Left ventricle myocardium inferior (tissue), 1 donor: ENCODE data around the gene KCTD5. TPM values are rescaled to one million over a fixed set of nuclear protein-coding genes. Genes with fewer than 3 reads are reported as not detected.

Experiments used
- DNase-seq: peaks from one replicate; pipeline ENCODE4 v3.0.0-alpha.2; 2020
- H3K27ac ChIP-seq: fragments of 200-600 bp; replicated peaks from 2 replicates; pipeline ENCODE4 v1.8.0; 2021
- H3K27me3 ChIP-seq: fragments of 200-600 bp; 2 replicates; pipeline ENCODE4 v1.8.0; 2021; ENCODE audit warnings: low read depth
- H3K36me3 ChIP-seq: fragments of 200-600 bp; 2 replicates; pipeline ENCODE4 v1.8.0; 2021
- H3K4me1 ChIP-seq: fragments of 200-600 bp; 2 replicates; pipeline ENCODE4 v1.8.0; 2021
- H3K4me3 ChIP-seq: fragments of 200-600 bp; 2 replicates; pipeline ENCODE4 v1.8.0; 2021; ENCODE audit warnings: mild to moderate bottlenecking, moderate library complexity
- H3K9me3 ChIP-seq: fragments of 200-600 bp; replicated peaks from 2 replicates; pipeline ENCODE4 v1.8.0; 2021
- intact Hi-C: fragments of 100-400 bp; cut with micrococcal nuclease; formaldehyde crosslinking; loops from one replicate; pipeline ENCODE4 v1.11.0; 2022
- total RNA-seq: library from RNA; stranded (reverse); fragmentation: NEBNext Ultra II Directional; extraction: Animal tissue kit (Norgen Biotek cat#: 25700); gene quantifications from one replicate; pipeline ENCODE4 v1.2.1, GENCODE V29; 2021
- TF ChIP-seq, protein P1 (sequence below): fragments of 200-600 bp; IDR thresholded peaks from 2 replicates; pipeline ENCODE4 v1.8.0; 2021; ENCODE audit warnings: antibody characterized with exemption, mild to moderate bottlenecking, borderline replicate concordance
- donor health status: DM: no; HTN: yes; CAD: no; lungs with severe emphysema.

KCTD5 gene
- total RNA-seq, 1 donor from 2014 or later = 10.2 TPM

DNA sequence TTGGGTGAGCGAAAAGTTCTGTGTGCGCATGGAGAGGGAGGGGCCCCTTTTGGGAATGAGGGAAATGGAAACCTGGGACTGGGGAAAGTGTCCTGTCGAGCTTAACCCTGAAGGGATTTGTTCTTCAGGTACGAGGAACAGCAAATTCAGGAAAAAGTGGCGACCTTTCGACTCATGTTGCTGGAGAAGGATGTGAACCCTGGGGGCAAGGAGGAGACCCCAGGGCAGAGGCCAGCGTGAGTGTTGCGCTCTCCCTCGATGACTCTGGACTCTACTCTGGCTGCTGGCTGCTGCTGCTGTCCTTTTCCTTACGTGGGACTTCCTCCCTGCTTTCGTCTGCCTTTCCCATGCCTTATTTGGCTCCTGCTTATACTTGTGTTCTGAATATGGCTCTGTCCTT lies 75.0 kb downstream of the KCTD5 start:
- intact Hi-C loops = no loop called here
- TF ChIP-seq, protein P1, sequence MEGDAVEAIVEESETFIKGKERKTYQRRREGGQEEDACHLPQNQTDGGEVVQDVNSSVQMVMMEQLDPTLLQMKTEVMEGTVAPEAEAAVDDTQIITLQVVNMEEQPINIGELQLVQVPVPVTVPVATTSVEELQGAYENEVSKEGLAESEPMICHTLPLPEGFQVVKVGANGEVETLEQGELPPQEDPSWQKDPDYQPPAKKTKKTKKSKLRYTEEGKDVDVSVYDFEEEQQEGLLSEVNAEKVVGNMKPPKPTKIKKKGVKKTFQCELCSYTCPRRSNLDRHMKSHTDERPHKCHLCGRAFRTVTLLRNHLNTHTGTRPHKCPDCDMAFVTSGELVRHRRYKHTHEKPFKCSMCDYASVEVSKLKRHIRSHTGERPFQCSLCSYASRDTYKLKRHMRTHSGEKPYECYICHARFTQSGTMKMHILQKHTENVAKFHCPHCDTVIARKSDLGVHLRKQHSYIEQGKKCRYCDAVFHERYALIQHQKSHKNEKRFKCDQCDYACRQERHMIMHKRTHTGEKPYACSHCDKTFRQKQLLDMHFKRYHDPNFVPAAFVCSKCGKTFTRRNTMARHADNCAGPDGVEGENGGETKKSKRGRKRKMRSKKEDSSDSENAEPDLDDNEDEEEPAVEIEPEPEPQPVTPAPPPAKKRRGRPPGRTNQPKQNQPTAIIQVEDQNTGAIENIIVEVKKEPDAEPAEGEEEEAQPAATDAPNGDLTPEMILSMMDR = no peak
- Histone ChIP-seq H3K27ac (no peak overlapping the region), H3K4me3 (no peak overlapping the region), H3K9me3 (no peaks in the 10 kb centered on the region), H3K4me1 (peaks cover 77% of the 10 kb centered on the region), H3K27me3 (no peaks in the 10 kb centered on the region), H3K36me3 (peaks cover 55% of the 10 kb centered on the region)
- DNase-seq = no peak

Other genes starting within 250 kb of the KCTD5 start
- 1.3 TPM for gene TEDC2, start 222.4 kb upstream of the KCTD5 start, total RNA-seq
- 0.14 TPM for gene NTN3, start 211.2 kb upstream of the KCTD5 start, total RNA-seq
- 11.1 TPM for gene TBC1D24, start 207.4 kb upstream of the KCTD5 start, total RNA-seq
- gene ATP6V0C, start 168.6 kb upstream of the KCTD5 start, total RNA-seq = 128 TPM
- 9.3 TPM for gene AMDHD2, start 162.2 kb upstream of the KCTD5 start, total RNA-seq
- not detected for gene CEMP1, start 151.1 kb upstream of the KCTD5 start, total RNA-seq
- gene PDPK1, start 144.5 kb upstream of the KCTD5 start, total RNA-seq = 46.4 TPM
- 0.11 TPM for gene PRSS27, start 37.7 kb downstream of the KCTD5 start, total RNA-seq
- gene SRRM2, start 70.1 kb downstream of the KCTD5 start, total RNA-seq = 251 TPM
- gene ELOB, start 94.8 kb downstream of the KCTD5 start, total RNA-seq = 304 TPM
- gene PRSS33, start 105.0 kb downstream of the KCTD5 start, total RNA-seq = not detected
- not detected for gene PRSS41, start 115.9 kb downstream of the KCTD5 start, total RNA-seq
- not detected for gene PRSS21, start 134.7 kb downstream of the KCTD5 start, total RNA-seq
- 0.27 TPM for gene ZG16B, start 147.8 kb downstream of the KCTD5 start, total RNA-seq
- not detected for gene PRSS22, start 175.6 kb downstream of the KCTD5 start, total RNA-seq
- 23.2 TPM for gene FLYWCH2, start 200.7 kb downstream of the KCTD5 start, total RNA-seq
- gene FLYWCH1, start 229.4 kb downstream of the KCTD5 start, total RNA-seq = 35.7 TPM